ENCODE measurements around the gene FKBP2.

The FKBP2 gene

GRCh38 chr11:64286801-64287159, 45.9 kb downstream of the FKBP2 start:
- no peak for DNase-seq (ENCODE audit: low read depth)
- no peak overlapping the region for H3K4me3 ChIP-seq (ENCODE audit: control insufficient read depth, low read depth, low read length)
- no peak for TF ChIP-seq CTCF (IDR thresholded peaks at IDR 0.05; ENCODE audit: control insufficient read depth, insufficient read depth, low read depth, low read length, missing control alignments)

- DNase-seq (ENCODE audit: low read depth) = no peak
- no peak overlapping the region for H3K4me3 ChIP-seq (ENCODE audit: control insufficient read depth, low read depth, low read length)
- no peak for TF ChIP-seq CTCF (IDR thresholded peaks at IDR 0.05; ENCODE audit: control insufficient read depth, insufficient read depth, low read depth, low read length, missing control alignments)
Observed at GRCh38 chr11:64287676-64288352, 46.9 kb downstream of the FKBP2 start.

GRCh38 chr11:64288353-64288750, 47.5 kb downstream of the FKBP2 start:
- DNase-seq (ENCODE audit: low read depth) = no peak
- H3K4me3 ChIP-seq (ENCODE audit: control insufficient read depth, low read depth, low read length) = no peak overlapping the region
- TF ChIP-seq CTCF (IDR thresholded peaks at IDR 0.05; ENCODE audit: control insufficient read depth, insufficient read depth, low read depth, low read length, missing control alignments) = no peak

- no peak for TF ChIP-seq CTCF (IDR thresholded peaks at IDR 0.05; ENCODE audit: control insufficient read depth, insufficient read depth, low read depth, low read length, missing control alignments)
- DNase-seq (ENCODE audit: low read depth) = no peak
- H3K4me3 ChIP-seq (ENCODE audit: control insufficient read depth, low read depth, low read length) = no peak overlapping the region
Observed at GRCh38 chr11:64289002-64289564, 48.2 kb downstream of the FKBP2 start.

- H3K4me3 ChIP-seq (ENCODE audit: control insufficient read depth, low read depth, low read length) = no peak overlapping the region
- DNase-seq (ENCODE audit: low read depth) = no peak
- TF ChIP-seq CTCF (IDR thresholded peaks at IDR 0.05; ENCODE audit: control insufficient read depth, insufficient read depth, low read depth, low read length, missing control alignments) = no peak
Observed at GRCh38 chr11:64290352-64291261, 49.7 kb downstream of the FKBP2 start.

- no peak for TF ChIP-seq CTCF (IDR thresholded peaks at IDR 0.05; ENCODE audit: control insufficient read depth, insufficient read depth, low read depth, low read length, missing control alignments)
- no peak within 1 kb of the TSS for H3K4me3 ChIP-seq (ENCODE audit: control insufficient read depth, low read depth, low read length)
- no peak for DNase-seq (ENCODE audit: low read depth)
Observed at GRCh38 chr11:64291262-64291751, 50.4 kb downstream of the FKBP2 start, which contains the start of gene KCNK4. TSS of gene KCNK4 (plus strand) at chr11:64291302. CDS start at chr11:64293019, 1,717 bp downstream.
